ENCODE measurements around the gene LPAR1.
A peak's percentile ranks its signal among the peaks of the same experiment; 100 is the strongest.
"Not testable (repeated sequence)": the region's sequence is repeated elsewhere in the genome, so short reads cannot be mapped to it uniquely, and the experiment has no call there.

Gene LPAR1

GRCh38 chr9:110886832-110887231 is 151.4 kb downstream of the LPAR1 start:
- no peak for DNase-seq (ENCODE audit: insufficient read length)
- TF ChIP-seq POLR2A (IDR thresholded peaks at IDR 0.05; ENCODE audit: low read depth, low read length) (no peak), POLR2AphosphoS5 (IDR thresholded peaks at IDR 0.05; ENCODE audit: low read depth, low read length) (no peak), TAF1 (IDR thresholded peaks at IDR 0.05; ENCODE audit: borderline replicate concordance, low read depth, low read length) (no peak)
- FAIRE-seq = no peak

- no peak for DNase-seq (ENCODE audit: insufficient read length)
- no peak for FAIRE-seq
Measured at GRCh38 chr9:110880189-110880588, 158.1 kb downstream of the LPAR1 start.

GRCh38 chr9:110877374-110877773 is 160.9 kb downstream of the LPAR1 start:
- FAIRE-seq = no peak
- TF ChIP-seq TAF1 (IDR thresholded peaks at IDR 0.05; ENCODE audit: borderline replicate concordance, low read depth, low read length) (no peak), POLR2A (IDR thresholded peaks at IDR 0.05; ENCODE audit: low read depth, low read length) (no peak), POLR2AphosphoS5 (IDR thresholded peaks at IDR 0.05; ENCODE audit: low read depth, low read length) (no peak)
- DNase-seq (ENCODE audit: insufficient read length) = no peak

More at GRCh38 chr9:110880189-110880588, 158.1 kb downstream of the LPAR1 start:
- TF ChIP-seq POLR2A (IDR thresholded peaks at IDR 0.05; ENCODE audit: low read depth, low read length) (no peak), POLR2AphosphoS5 (IDR thresholded peaks at IDR 0.05; ENCODE audit: low read depth, low read length) (no peak), TAF1 (IDR thresholded peaks at IDR 0.05; ENCODE audit: borderline replicate concordance, low read depth, low read length) (no peak)

- no peak for TF ChIP-seq POLR2AphosphoS5 (IDR thresholded peaks at IDR 0.05; ENCODE audit: low read depth, low read length)
- no peak for TF ChIP-seq POLR2A (IDR thresholded peaks at IDR 0.05; ENCODE audit: low read depth, low read length)
- no peak for TF ChIP-seq TAF1 (IDR thresholded peaks at IDR 0.05; ENCODE audit: borderline replicate concordance, low read depth, low read length)
- FAIRE-seq (no peak), DNase-seq (ENCODE audit: insufficient read length) (no peak)
Measured at GRCh38 chr9:110876929-110877328, 161.3 kb downstream of the LPAR1 start.

- FAIRE-seq (peak; percentile 61), DNase-seq (ENCODE audit: insufficient read length) (no peak)
- TF ChIP-seq POLR2A (IDR thresholded peaks at IDR 0.05; ENCODE audit: low read depth, low read length) (no peak), POLR2AphosphoS5 (IDR thresholded peaks at IDR 0.05; ENCODE audit: low read depth, low read length) (no peak), TAF1 (IDR thresholded peaks at IDR 0.05; ENCODE audit: borderline replicate concordance, low read depth, low read length) (no peak)
Measured at GRCh38 chr9:110874963-110875674, 163.2 kb downstream of the LPAR1 start.

- FAIRE-seq = no peak
- TF ChIP-seq POLR2A (IDR thresholded peaks at IDR 0.05; ENCODE audit: low read depth, low read length) (no peak), POLR2AphosphoS5 (IDR thresholded peaks at IDR 0.05; ENCODE audit: low read depth, low read length) (no peak), TAF1 (IDR thresholded peaks at IDR 0.05; ENCODE audit: borderline replicate concordance, low read depth, low read length) (no peak)
- DNase-seq (ENCODE audit: insufficient read length) = no peak
Measured at GRCh38 chr9:110872920-110873319, 165.3 kb downstream of the LPAR1 start.

- no peak for TF ChIP-seq POLR2A (IDR thresholded peaks at IDR 0.05; ENCODE audit: low read depth, low read length)
- TF ChIP-seq POLR2AphosphoS5 (IDR thresholded peaks at IDR 0.05; ENCODE audit: low read depth, low read length) = no peak
- TF ChIP-seq TAF1 (IDR thresholded peaks at IDR 0.05; ENCODE audit: borderline replicate concordance, low read depth, low read length) = no peak
- FAIRE-seq = no peak
- no peak for DNase-seq (ENCODE audit: insufficient read length)
Measured at GRCh38 chr9:110871736-110872135, 166.5 kb downstream of the LPAR1 start.

- no peak for TF ChIP-seq POLR2A (IDR thresholded peaks at IDR 0.05; ENCODE audit: low read depth, low read length)
- no peak for TF ChIP-seq POLR2AphosphoS5 (IDR thresholded peaks at IDR 0.05; ENCODE audit: low read depth, low read length)
- no peak for TF ChIP-seq TAF1 (IDR thresholded peaks at IDR 0.05; ENCODE audit: borderline replicate concordance, low read depth, low read length)
- no peak for FAIRE-seq
- no peak for DNase-seq (ENCODE audit: insufficient read length)
Measured at GRCh38 chr9:110869931-110870330, 168.3 kb downstream of the LPAR1 start.

- FAIRE-seq = no peak
- DNase-seq (ENCODE audit: insufficient read length) = no peak
- TF ChIP-seq POLR2AphosphoS5 (IDR thresholded peaks at IDR 0.05; ENCODE audit: low read depth, low read length) = no peak
- TF ChIP-seq TAF1 (IDR thresholded peaks at IDR 0.05; ENCODE audit: borderline replicate concordance, low read depth, low read length) = no peak
- TF ChIP-seq POLR2A (IDR thresholded peaks at IDR 0.05; ENCODE audit: low read depth, low read length) = no peak
Measured at GRCh38 chr9:110864011-110864410, 174.3 kb downstream of the LPAR1 start.

- FAIRE-seq; DNase-seq (ENCODE audit: insufficient read length): not testable (repeated sequence)
Measured at GRCh38 chr9:110861370-110862110, 176.7 kb downstream of the LPAR1 start.

GRCh38 chr9:110856772-110857171 is 181.5 kb downstream of the LPAR1 start:
- peak; percentile 40 for FAIRE-seq
- no peak for DNase-seq (ENCODE audit: insufficient read length)
- TF ChIP-seq TAF1 (IDR thresholded peaks at IDR 0.05; ENCODE audit: borderline replicate concordance, low read depth, low read length) = no peak
- no peak for TF ChIP-seq POLR2AphosphoS5 (IDR thresholded peaks at IDR 0.05; ENCODE audit: low read depth, low read length)
- TF ChIP-seq POLR2A (IDR thresholded peaks at IDR 0.05; ENCODE audit: low read depth, low read length) = no peak
